ENCODE results near the gene GPR68.
A peak's percentile ranks its signal among the peaks of the same experiment; 100 is the strongest.
"Not testable (repeated sequence)": the region's sequence is repeated elsewhere in the genome, so short reads cannot be mapped to it uniquely, and the experiment has no call there.

The GPR68 gene

DNA sequence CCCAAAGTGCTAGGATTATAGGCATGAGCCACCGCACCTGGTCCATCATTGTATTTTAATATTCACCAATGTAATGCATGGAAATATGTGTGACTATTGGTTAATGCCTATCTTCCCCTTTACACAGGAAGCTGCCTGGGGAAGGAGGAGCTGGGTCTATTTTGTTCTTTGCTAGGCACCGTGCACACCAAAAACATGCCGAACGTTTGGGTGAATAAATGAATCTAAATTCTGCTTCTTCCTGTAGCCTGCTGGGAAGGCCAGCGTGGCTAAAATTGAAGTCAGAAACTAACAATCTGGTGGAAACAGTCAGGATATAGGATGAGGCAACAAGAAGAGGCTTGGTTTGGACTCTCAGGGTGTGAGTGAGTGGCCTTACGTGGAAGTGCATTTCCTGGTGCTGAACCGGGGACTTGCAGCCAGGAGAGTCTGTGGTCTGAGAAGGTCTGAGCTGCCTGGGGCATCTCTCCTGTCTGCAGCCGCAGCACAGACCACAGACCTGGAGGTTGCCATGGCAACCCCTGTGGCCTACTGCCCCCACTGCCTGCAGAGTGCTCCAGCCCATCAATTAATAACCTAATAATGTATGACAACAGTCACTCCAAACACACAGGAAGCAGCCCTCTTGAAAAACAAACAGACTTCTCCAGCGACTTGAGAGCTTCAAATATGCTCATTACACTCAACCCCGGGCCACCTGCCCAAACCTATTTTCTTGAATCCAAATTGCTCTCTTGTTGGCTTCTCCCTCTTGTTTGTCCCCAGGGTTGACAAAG lies 5.5 kb upstream of the GPR68 start:
- FAIRE-seq = peak; percentile 99
- TF ChIP-seq POLR2A (IDR thresholded peaks at IDR 0.05; ENCODE audit: low read depth, low read length) (no peak), SPI1 (IDR thresholded peaks at IDR 0.05; ENCODE audit: low read depth, low read length) (no peak), POU2F2 (IDR thresholded peaks at IDR 0.05; ENCODE audit: low read depth, low read length) (no peak; the same call in 1 of the 2 replicates), TAF1 (IDR thresholded peaks at IDR 0.05; ENCODE audit: low read depth, low read length) (no peak), PAX5 (IDR thresholded peaks at IDR 0.05; ENCODE audit: insufficient read depth, low read length, severe bottlenecking) (no peak), POLR2AphosphoS5 (IDR thresholded peaks at IDR 0.05; ENCODE audit: low read depth, low read length) (no peak)
- DNase-seq (ENCODE audit: insufficient read length, low spot score) = peak; percentile 64

GRCh38 chr14:91246051-91246852 lies 1.7 kb upstream of the GPR68 start:
- FAIRE-seq = no peak
- no peak for DNase-seq (ENCODE audit: insufficient read length, low spot score)

GRCh38 chr14:91245616-91246015 lies 1.1 kb upstream of the GPR68 start:
- not testable (repeated sequence) for DNase-seq (ENCODE audit: insufficient read length, low spot score); FAIRE-seq

More at GRCh38 chr14:91246051-91246852, 1.7 kb upstream of the GPR68 start:
- TF ChIP-seq TAF1 (IDR thresholded peaks at IDR 0.05; ENCODE audit: low read depth, low read length) (no peak), POLR2A (IDR thresholded peaks at IDR 0.05; ENCODE audit: low read depth, low read length) (no peak), PAX5 (IDR thresholded peaks at IDR 0.05; ENCODE audit: insufficient read depth, low read length, severe bottlenecking) (no peak), POU2F2 (IDR thresholded peaks at IDR 0.05; ENCODE audit: low read depth, low read length) (no peak), POLR2AphosphoS5 (IDR thresholded peaks at IDR 0.05; ENCODE audit: low read depth, low read length) (no peak), SPI1 (IDR thresholded peaks at IDR 0.05; ENCODE audit: low read depth, low read length) (no peak)

DNA sequence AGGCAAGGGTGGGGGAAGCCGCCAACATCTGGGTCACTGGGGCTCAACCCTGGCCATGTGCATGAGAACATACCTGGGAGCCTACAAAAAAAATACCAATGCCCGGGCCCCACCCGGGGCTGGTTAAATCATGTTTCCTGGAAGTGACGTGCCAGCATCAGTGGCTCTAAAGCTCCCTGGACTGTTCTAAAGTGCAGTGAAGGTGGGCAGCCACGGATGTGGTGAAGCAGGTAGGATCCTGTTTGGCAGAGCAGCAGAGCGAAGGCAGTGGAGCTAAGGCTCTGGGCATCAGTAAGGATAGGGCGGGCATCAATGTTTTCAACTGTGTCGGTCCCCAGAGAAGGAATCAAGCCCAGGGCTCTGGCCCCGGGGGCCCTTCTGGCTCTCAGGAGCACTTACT lies 525 bp upstream of the GPR68 start:
- DNase-seq (ENCODE audit: insufficient read length, low spot score) (no peak), FAIRE-seq (no peak)
- TF ChIP-seq POLR2A (IDR thresholded peaks at IDR 0.05; ENCODE audit: low read depth, low read length) = no peak
- no peak for TF ChIP-seq TAF1 (IDR thresholded peaks at IDR 0.05; ENCODE audit: low read depth, low read length)
- TF ChIP-seq POU2F2 (IDR thresholded peaks at IDR 0.05; ENCODE audit: low read depth, low read length) = no peak
- TF ChIP-seq SPI1 (IDR thresholded peaks at IDR 0.05; ENCODE audit: low read depth, low read length) = no peak
- TF ChIP-seq POLR2AphosphoS5 (IDR thresholded peaks at IDR 0.05; ENCODE audit: low read depth, low read length) = no peak
- TF ChIP-seq PAX5 (IDR thresholded peaks at IDR 0.05; ENCODE audit: insufficient read depth, low read length, severe bottlenecking) = no peak

- no peak for DNase-seq (ENCODE audit: insufficient read length, low spot score)
- FAIRE-seq = no peak
- TF ChIP-seq SPI1 (IDR thresholded peaks at IDR 0.05; ENCODE audit: low read depth, low read length) (no peak), POU2F2 (IDR thresholded peaks at IDR 0.05; ENCODE audit: low read depth, low read length) (no peak), PAX5 (IDR thresholded peaks at IDR 0.05; ENCODE audit: insufficient read depth, low read length, severe bottlenecking) (no peak), POLR2A (IDR thresholded peaks at IDR 0.05; ENCODE audit: low read depth, low read length) (no peak), TAF1 (IDR thresholded peaks at IDR 0.05; ENCODE audit: low read depth, low read length) (no peak), POLR2AphosphoS5 (IDR thresholded peaks at IDR 0.05; ENCODE audit: low read depth, low read length) (no peak)
Measured at GRCh38 chr14:91243074-91243471, 1.4 kb downstream of the GPR68 start.

DNA sequence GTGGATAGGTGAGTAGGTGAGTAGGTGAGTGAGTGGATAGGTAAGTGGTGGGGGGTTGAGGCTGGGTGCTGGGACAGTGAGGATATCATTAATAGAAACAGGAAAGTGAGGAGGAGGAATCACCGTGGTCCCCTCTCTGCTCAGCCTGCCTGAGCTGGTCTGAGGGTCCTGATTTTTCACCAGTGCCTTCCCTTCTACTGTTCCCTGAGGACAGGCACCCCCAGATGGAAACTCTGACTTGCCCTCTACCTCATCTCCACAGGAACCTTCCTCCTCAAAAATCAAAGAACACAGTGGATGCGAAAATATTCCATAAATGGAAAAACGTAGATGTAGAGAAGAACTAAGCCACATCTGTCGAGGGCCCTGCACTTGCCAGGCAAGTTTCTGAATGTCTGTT lies 1.9 kb downstream of the GPR68 start:
- FAIRE-seq = peak; percentile 54
- TF ChIP-seq POLR2A (IDR thresholded peaks at IDR 0.05; ENCODE audit: low read depth, low read length) = no peak; the same call in 1 of the 2 replicates
- no peak for TF ChIP-seq SPI1 (IDR thresholded peaks at IDR 0.05; ENCODE audit: low read depth, low read length)
- no peak for TF ChIP-seq PAX5 (IDR thresholded peaks at IDR 0.05; ENCODE audit: insufficient read depth, low read length, severe bottlenecking)
- DNase-seq (ENCODE audit: insufficient read length, low spot score) = no peak

DNA sequence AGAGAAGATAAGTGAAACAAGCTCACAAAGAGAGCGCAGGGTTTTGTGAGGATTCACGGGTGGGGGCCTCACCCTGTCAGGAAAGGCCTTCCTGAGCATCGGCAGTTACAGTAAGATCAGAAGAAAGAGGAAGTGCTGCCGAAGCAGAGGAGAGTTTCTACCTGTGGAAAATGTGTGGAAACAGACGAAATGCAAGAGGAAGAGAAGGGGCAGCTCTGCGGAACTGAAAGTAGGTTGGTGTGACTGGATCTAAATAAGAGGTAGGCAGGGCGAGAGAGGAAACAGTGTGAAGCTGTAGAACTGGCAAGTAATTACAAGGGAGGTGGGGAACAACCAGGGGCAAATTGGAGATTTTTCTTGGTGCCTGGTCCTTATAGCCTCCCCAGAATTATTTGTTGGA lies 2.6 kb downstream of the GPR68 start:
- TF ChIP-seq PAX5 (IDR thresholded peaks at IDR 0.05; ENCODE audit: insufficient read depth, low read length, severe bottlenecking) (no peak), POU2F2 (IDR thresholded peaks at IDR 0.05; ENCODE audit: low read depth, low read length) (peak; percentile 72; the same call in 1 of the 2 replicates), SPI1 (IDR thresholded peaks at IDR 0.05; ENCODE audit: low read depth, low read length) (peak; percentile 98), POLR2A (IDR thresholded peaks at IDR 0.05; ENCODE audit: low read depth, low read length) (no peak), TAF1 (IDR thresholded peaks at IDR 0.05; ENCODE audit: low read depth, low read length) (peak; percentile 14; the same call in 1 of the 2 replicates), POLR2AphosphoS5 (IDR thresholded peaks at IDR 0.05; ENCODE audit: low read depth, low read length) (no peak)
- no peak for DNase-seq (ENCODE audit: insufficient read length, low spot score)
- FAIRE-seq = peak; percentile 89

- FAIRE-seq = peak; percentile 20
- TF ChIP-seq PAX5 (IDR thresholded peaks at IDR 0.05; ENCODE audit: insufficient read depth, low read length, severe bottlenecking) (no peak), POU2F2 (IDR thresholded peaks at IDR 0.05; ENCODE audit: low read depth, low read length) (no peak), POLR2A (IDR thresholded peaks at IDR 0.05; ENCODE audit: low read depth, low read length) (no peak), TAF1 (IDR thresholded peaks at IDR 0.05; ENCODE audit: low read depth, low read length) (no peak), POLR2AphosphoS5 (IDR thresholded peaks at IDR 0.05; ENCODE audit: low read depth, low read length) (no peak), SPI1 (IDR thresholded peaks at IDR 0.05; ENCODE audit: low read depth, low read length) (no peak)
- no peak for DNase-seq (ENCODE audit: insufficient read length, low spot score)
Measured at GRCh38 chr14:91238661-91239060, 5.8 kb downstream of the GPR68 start.

DNA sequence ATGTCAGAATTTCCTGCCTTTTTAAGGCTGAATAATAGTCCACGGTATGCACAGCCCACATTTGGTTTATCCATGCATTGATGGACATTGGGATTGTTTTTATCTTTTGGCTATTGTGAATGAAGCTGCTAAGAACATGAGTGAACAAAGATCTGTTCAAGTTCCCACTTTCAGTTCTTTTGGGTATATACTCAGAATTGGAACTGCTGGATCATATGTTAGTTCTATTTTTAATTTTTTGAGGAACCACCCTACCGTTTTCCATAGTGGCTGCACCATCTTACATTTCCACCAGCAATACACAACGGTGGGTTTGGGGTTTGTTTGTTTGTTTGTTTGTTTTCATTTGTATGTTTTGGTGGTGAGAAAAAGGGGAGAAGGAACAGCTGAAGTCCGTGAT lies 6.4 kb downstream of the GPR68 start:
- no peak for DNase-seq (ENCODE audit: insufficient read length, low spot score)
- no peak for TF ChIP-seq POU2F2 (IDR thresholded peaks at IDR 0.05; ENCODE audit: low read depth, low read length)
- no peak for TF ChIP-seq TAF1 (IDR thresholded peaks at IDR 0.05; ENCODE audit: low read depth, low read length)
- no peak for TF ChIP-seq POLR2AphosphoS5 (IDR thresholded peaks at IDR 0.05; ENCODE audit: low read depth, low read length)
- TF ChIP-seq PAX5 (IDR thresholded peaks at IDR 0.05; ENCODE audit: insufficient read depth, low read length, severe bottlenecking) = no peak
- TF ChIP-seq SPI1 (IDR thresholded peaks at IDR 0.05; ENCODE audit: low read depth, low read length) = no peak
- TF ChIP-seq POLR2A (IDR thresholded peaks at IDR 0.05; ENCODE audit: low read depth, low read length) = no peak
- no peak for FAIRE-seq
